Neural progenitor cell (in vitro differentiated cells): ENCODE results near the gene SLC10A7.

Experiments
- EZH2 ChIP-seq: fragments of 200-600 bp; sonication (generic); IDR thresholded peaks from 2 replicates; pipeline ENCODE4 v1.6.1; 2017; ENCODE audit warnings: antibody characterized with exemption, mild to moderate bottlenecking, moderate library complexity
- TF ChIP-seq, protein P1 (sequence below): fragments of 200-600 bp; sonication (generic); IDR thresholded peaks from 2 replicates; pipeline ENCODE4 v1.5.1; 2017; ENCODE audit warnings: antibody characterized with exemption, mild to moderate bottlenecking

DNA sequence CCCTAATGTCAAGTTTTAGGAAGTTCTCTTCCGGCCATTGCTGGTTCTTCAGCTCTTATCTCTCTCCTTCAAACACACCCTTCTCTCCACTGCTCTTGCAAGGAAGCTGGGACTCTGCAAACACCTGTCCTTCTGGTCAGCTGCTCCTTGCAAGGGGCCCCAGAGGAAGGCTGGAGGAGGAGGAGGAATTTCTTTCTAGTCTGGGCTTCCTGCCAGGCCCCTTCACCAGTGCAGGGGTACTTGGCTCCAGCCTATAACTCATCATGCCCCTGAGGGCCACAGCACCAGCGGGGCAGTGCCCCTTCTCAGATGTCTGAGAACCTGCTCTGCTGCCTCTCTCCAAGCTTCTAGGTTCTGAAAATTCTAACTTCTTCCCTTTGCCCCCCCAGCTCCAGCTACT lies 260.7 kb downstream of the SLC10A7 start:
- TF ChIP-seq, protein P1, sequence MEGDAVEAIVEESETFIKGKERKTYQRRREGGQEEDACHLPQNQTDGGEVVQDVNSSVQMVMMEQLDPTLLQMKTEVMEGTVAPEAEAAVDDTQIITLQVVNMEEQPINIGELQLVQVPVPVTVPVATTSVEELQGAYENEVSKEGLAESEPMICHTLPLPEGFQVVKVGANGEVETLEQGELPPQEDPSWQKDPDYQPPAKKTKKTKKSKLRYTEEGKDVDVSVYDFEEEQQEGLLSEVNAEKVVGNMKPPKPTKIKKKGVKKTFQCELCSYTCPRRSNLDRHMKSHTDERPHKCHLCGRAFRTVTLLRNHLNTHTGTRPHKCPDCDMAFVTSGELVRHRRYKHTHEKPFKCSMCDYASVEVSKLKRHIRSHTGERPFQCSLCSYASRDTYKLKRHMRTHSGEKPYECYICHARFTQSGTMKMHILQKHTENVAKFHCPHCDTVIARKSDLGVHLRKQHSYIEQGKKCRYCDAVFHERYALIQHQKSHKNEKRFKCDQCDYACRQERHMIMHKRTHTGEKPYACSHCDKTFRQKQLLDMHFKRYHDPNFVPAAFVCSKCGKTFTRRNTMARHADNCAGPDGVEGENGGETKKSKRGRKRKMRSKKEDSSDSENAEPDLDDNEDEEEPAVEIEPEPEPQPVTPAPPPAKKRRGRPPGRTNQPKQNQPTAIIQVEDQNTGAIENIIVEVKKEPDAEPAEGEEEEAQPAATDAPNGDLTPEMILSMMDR: no peak
- TF ChIP-seq EZH2: no peak
